Measurements from ENCODE around the gene KCTD14. TPM values are rescaled to one million over a fixed set of nuclear protein-coding genes. Genes with fewer than 3 reads are reported as not detected.

Gene KCTD14
- total RNA-seq, 1 experiment from 2014 or later, result 1.6 TPM

- TF ChIP-seq, protein P1, sequence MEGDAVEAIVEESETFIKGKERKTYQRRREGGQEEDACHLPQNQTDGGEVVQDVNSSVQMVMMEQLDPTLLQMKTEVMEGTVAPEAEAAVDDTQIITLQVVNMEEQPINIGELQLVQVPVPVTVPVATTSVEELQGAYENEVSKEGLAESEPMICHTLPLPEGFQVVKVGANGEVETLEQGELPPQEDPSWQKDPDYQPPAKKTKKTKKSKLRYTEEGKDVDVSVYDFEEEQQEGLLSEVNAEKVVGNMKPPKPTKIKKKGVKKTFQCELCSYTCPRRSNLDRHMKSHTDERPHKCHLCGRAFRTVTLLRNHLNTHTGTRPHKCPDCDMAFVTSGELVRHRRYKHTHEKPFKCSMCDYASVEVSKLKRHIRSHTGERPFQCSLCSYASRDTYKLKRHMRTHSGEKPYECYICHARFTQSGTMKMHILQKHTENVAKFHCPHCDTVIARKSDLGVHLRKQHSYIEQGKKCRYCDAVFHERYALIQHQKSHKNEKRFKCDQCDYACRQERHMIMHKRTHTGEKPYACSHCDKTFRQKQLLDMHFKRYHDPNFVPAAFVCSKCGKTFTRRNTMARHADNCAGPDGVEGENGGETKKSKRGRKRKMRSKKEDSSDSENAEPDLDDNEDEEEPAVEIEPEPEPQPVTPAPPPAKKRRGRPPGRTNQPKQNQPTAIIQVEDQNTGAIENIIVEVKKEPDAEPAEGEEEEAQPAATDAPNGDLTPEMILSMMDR (conservative IDR thresholded peaks at IDR 0.05; ENCODE audit: low read depth, low read length), result no peak
- TF ChIP-seq EZH2 (IDR thresholded peaks at IDR 0.05; ENCODE audit: low read length, unreplicated experiment), result no peak
- TF ChIP-seq EZH2phosphoT487 (IDR thresholded peaks at IDR 0.05; ENCODE audit: borderline replicate concordance, low read length), result no peak
- Histone ChIP-seq H3K4me3 (ENCODE audit: low read length) (no peak overlapping the region), H3K4me1 (ENCODE audit: insufficient read depth, low read length) (peaks cover 15% of the 10 kb centered on the region), H3K9me2 (replicated peaks; ENCODE audit: low read length) (no peaks in the 10 kb centered on the region), H3K9ac (ENCODE audit: low read length) (no peak overlapping the region), H3K27ac (ENCODE audit: low read length) (peak overlapping the region; percentile 63), H2AFZ (ENCODE audit: low read length) (peak overlapping the region; percentile 62), H3K79me2 (ENCODE audit: low read length) (no peaks in the 10 kb centered on the region), H3K4me2 (ENCODE audit: low read length) (peak overlapping the region; percentile 52), H3K27me3 (ENCODE audit: low read length) (no peaks in the 10 kb centered on the region), H4K20me1 (ENCODE audit: low read length) (no peaks in the 10 kb centered on the region), H3K9me3 (ENCODE audit: low read length) (no peaks in the 10 kb centered on the region), H3F3A (ENCODE audit: low read length, unreplicated experiment) (no peaks in the 10 kb centered on the region), H3K36me3 (ENCODE audit: low read depth, low read length) (no peaks in the 10 kb centered on the region)
- DNase-seq (peak; percentile 84), ATAC-seq (peak; percentile 95)
- intact Hi-C loops (cut with micrococcal nuclease), result no loop called here
- BruUV-seq (replicated peaks), result no TSS peak
- CTCF ChIA-PET, result interaction anchor here (0.5 kb wide), 1 partner anchor 16 kb away, joined by 3 read pairs; no protein-coding TSS in a partner anchor
- POLR2A ChIA-PET (ENCODE audit: unreplicated experiment), result interaction anchor here (0.7 kb wide), 1 partner anchor 56 kb away, joined by 6 read pairs; no protein-coding TSS in a partner anchor
Observed at GRCh38 chr11:78050964-78051831, 28.1 kb upstream of the KCTD14 start.

GRCh38 chr11:78049348-78049747 is 26.3 kb upstream of the KCTD14 start:
- no peak for ATAC-seq
- TF ChIP-seq EZH2phosphoT487 (IDR thresholded peaks at IDR 0.05; ENCODE audit: borderline replicate concordance, low read length), result no peak
- TF ChIP-seq EZH2 (IDR thresholded peaks at IDR 0.05; ENCODE audit: low read length, unreplicated experiment), result no peak
- TF ChIP-seq, protein P1 (conservative IDR thresholded peaks at IDR 0.05; ENCODE audit: low read depth, low read length), result no peak
- no peaks in the 10 kb centered on the region for H3K36me3 ChIP-seq (ENCODE audit: low read depth, low read length)
- no peaks in the 10 kb centered on the region for H4K20me1 ChIP-seq (ENCODE audit: low read length)
- DNase-seq, result no peak
- H3F3A ChIP-seq (ENCODE audit: low read length, unreplicated experiment), result no peaks in the 10 kb centered on the region
- no peak overlapping the region for H3K27ac ChIP-seq (ENCODE audit: low read length)
- H3K4me1 ChIP-seq (ENCODE audit: insufficient read depth, low read length), result peaks cover 21% of the 10 kb centered on the region
- H3K27me3 ChIP-seq (ENCODE audit: low read length), result no peaks in the 10 kb centered on the region
- no TSS peak for BruUV-seq (replicated peaks)
- H3K9me2 ChIP-seq (replicated peaks; ENCODE audit: low read length), result no peaks in the 10 kb centered on the region
- no peak overlapping the region for H3K4me2 ChIP-seq (ENCODE audit: low read length)
- intact Hi-C loops (cut with micrococcal nuclease), result no loop called here
- ChIA-PET POLR2A (ENCODE audit: unreplicated experiment) (no interaction called here), CTCF (no interaction called here)
- no peaks in the 10 kb centered on the region for H3K9me3 ChIP-seq (ENCODE audit: low read length)
- H3K4me3 ChIP-seq (ENCODE audit: low read length), result no peak overlapping the region
- no peak overlapping the region for H2AFZ ChIP-seq (ENCODE audit: low read length)
- H3K9ac ChIP-seq (ENCODE audit: low read length), result no peak overlapping the region
- H3K79me2 ChIP-seq (ENCODE audit: low read length), result no peaks in the 10 kb centered on the region

DNA sequence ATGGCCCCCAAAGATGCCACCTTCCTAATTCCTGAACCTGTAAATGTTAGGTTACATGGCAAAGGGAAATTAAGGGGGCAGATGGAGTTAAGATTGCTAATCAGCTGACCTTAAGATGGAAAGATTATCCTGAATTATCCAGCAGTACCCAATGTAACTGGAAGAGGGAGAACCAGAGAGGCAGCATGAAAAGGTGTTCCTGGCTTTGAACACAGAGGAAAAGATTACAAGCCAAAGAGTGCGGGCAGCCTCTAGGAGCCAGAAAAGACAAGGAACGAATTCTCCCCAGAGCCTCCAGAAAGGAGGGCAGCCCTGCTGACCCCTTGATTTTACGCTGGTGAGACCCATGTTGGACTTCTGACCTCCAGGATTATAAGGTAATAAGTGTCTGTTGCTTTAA is 25.5 kb upstream of the KCTD14 start:
- no peak for TF ChIP-seq EZH2phosphoT487 (IDR thresholded peaks at IDR 0.05; ENCODE audit: borderline replicate concordance, low read length)
- no peak for TF ChIP-seq EZH2 (IDR thresholded peaks at IDR 0.05; ENCODE audit: low read length, unreplicated experiment)
- TF ChIP-seq, protein P1 (conservative IDR thresholded peaks at IDR 0.05; ENCODE audit: low read depth, low read length), result no peak
- CTCF ChIA-PET, result no interaction called here
- no peak overlapping the region for H3K27ac ChIP-seq (ENCODE audit: low read length)
- no peaks in the 10 kb centered on the region for H3K36me3 ChIP-seq (ENCODE audit: low read depth, low read length)
- no peaks in the 10 kb centered on the region for H3K27me3 ChIP-seq (ENCODE audit: low read length)
- no peaks in the 10 kb centered on the region for H3F3A ChIP-seq (ENCODE audit: low read length, unreplicated experiment)
- H3K4me2 ChIP-seq (ENCODE audit: low read length), result no peak overlapping the region
- H3K4me1 ChIP-seq (ENCODE audit: insufficient read depth, low read length), result peaks cover 21% of the 10 kb centered on the region
- intact Hi-C loops (cut with micrococcal nuclease), result no loop called here
- no peak for ATAC-seq
- H3K4me3 ChIP-seq (ENCODE audit: low read length), result no peak overlapping the region
- no peak for DNase-seq
- no peaks in the 10 kb centered on the region for H3K9me2 ChIP-seq (replicated peaks; ENCODE audit: low read length)
- POLR2A ChIA-PET (ENCODE audit: unreplicated experiment), result no interaction called here
- no TSS peak for BruUV-seq (replicated peaks)
- H2AFZ ChIP-seq (ENCODE audit: low read length), result no peak overlapping the region
- no peak overlapping the region for H3K9ac ChIP-seq (ENCODE audit: low read length)
- no peaks in the 10 kb centered on the region for H4K20me1 ChIP-seq (ENCODE audit: low read length)
- H3K9me3 ChIP-seq (ENCODE audit: low read length), result no peaks in the 10 kb centered on the region
- no peaks in the 10 kb centered on the region for H3K79me2 ChIP-seq (ENCODE audit: low read length)

Data from PC-3 (cell line).